RCC 7860 (cell line): ENCODE data around the gene DNAI1.

ENCODE experiments used
- DNase-seq: peaks from one replicate; pipeline ENCODE4 v3.0.0-alpha.2; 2015; ENCODE audit warnings: low spot score
- FAIRE-seq: peaks from 2 replicates; lab custom pipeline; 2012; peaks lifted over from hg19 to GRCh38; lab: Jason Lieb, UNC

The DNAI1 gene

GRCh38 chr9:34555500-34555899 is 96.9 kb downstream of the DNAI1 start:
- DNase-seq, result no peak

GRCh38 chr9:34555936-34556525 is 97.4 kb downstream of the DNAI1 start:
- FAIRE-seq (no peak), DNase-seq (no peak)

More at GRCh38 chr9:34555500-34555899, 96.9 kb downstream of the DNAI1 start:
- FAIRE-seq, result no peak

- FAIRE-seq (no peak), DNase-seq (no peak)
Measured at GRCh38 chr9:34556949-34557348, 98.3 kb downstream of the DNAI1 start.

- no peak for FAIRE-seq
- DNase-seq, result no peak
Measured at GRCh38 chr9:34557426-34558321, 99.1 kb downstream of the DNAI1 start.

- DNase-seq (no peak), FAIRE-seq (no peak)
Measured at GRCh38 chr9:34558364-34558763, 99.8 kb downstream of the DNAI1 start.

GRCh38 chr9:34558919-34559623 is 100.5 kb downstream of the DNAI1 start:
- no peak for DNase-seq
- FAIRE-seq, result no peak

- FAIRE-seq (no peak), DNase-seq (no peak)
Measured at GRCh38 chr9:34559624-34560455, 101.2 kb downstream of the DNAI1 start.

GRCh38 chr9:34560599-34561214 is 102.1 kb downstream of the DNAI1 start:
- no peak for FAIRE-seq

GRCh38 chr9:34562135-34562745 is 103.6 kb downstream of the DNAI1 start:
- FAIRE-seq, result no peak
- DNase-seq, result no peak

More at GRCh38 chr9:34560599-34561214, 102.1 kb downstream of the DNAI1 start:
- no peak for DNase-seq

- no peak for FAIRE-seq
- DNase-seq, result no peak
Measured at GRCh38 chr9:34563262-34563661, 104.7 kb downstream of the DNAI1 start.

- FAIRE-seq, result no peak
- no peak for DNase-seq
Measured at GRCh38 chr9:34564617-34565016, 106.0 kb downstream of the DNAI1 start.

- no peak for FAIRE-seq
- DNase-seq, result no peak
Measured at GRCh38 chr9:34565856-34566255, 107.3 kb downstream of the DNAI1 start.

- FAIRE-seq (no peak), DNase-seq (no peak)
Measured at GRCh38 chr9:34566322-34566721, 107.7 kb downstream of the DNAI1 start.

- DNase-seq, result no peak
- no peak for FAIRE-seq
Measured at GRCh38 chr9:34566972-34567371, 108.4 kb downstream of the DNAI1 start.

GRCh38 chr9:34568133-34568532 is 109.5 kb downstream of the DNAI1 start:
- FAIRE-seq (no peak), DNase-seq (no peak)

- FAIRE-seq (no peak), DNase-seq (no peak)
Measured at GRCh38 chr9:34568774-34569173, 110.2 kb downstream of the DNAI1 start.

- FAIRE-seq (no peak), DNase-seq (no peak)
Measured at GRCh38 chr9:34570376-34570775, 111.8 kb downstream of the DNAI1 start.
